Endothelial cell of umbilical vein (primary cell): ENCODE measurements around the gene GPR75. TPM values are rescaled to one million over a fixed set of nuclear protein-coding genes. Genes with fewer than 3 reads are reported as not detected.

Source experiments
- BruUV-seq: library from RNA; stranded (reverse); fragments of 400-500 nt; replicated peaks from 2 replicates; lab custom pipeline; 2021; lab: Mats Ljungman, UMichigan
- CTCF ChIA-PET: fragments of 300-600, 350-600 bp; sonication (Branson Sonifier 250); formaldehyde crosslinking; loops from one replicate; lab custom pipeline; 2021; ENCODE audit warnings: antibody characterized with exemption, inconsistent platforms; lab: Charles Lee
- POLR2A ChIA-PET: fragments of 300-600, 350-600 bp; sonication (Branson Sonifier 250); formaldehyde crosslinking; loops from one replicate; lab custom pipeline; 2021; ENCODE audit warnings: antibody characterized with exemption, inconsistent platforms; lab: Charles Lee
- DNase-seq: peaks from one replicate; pipeline ENCODE4 v3.0.0-alpha.2; 2011; ENCODE audit warnings: low read depth, low spot score
- FAIRE-seq: peaks from 2 replicates; lab custom pipeline; 2011; peaks lifted over from hg19 to GRCh38; lab: Jason Lieb, UNC
- H2AFZ ChIP-seq: 2 replicates; pipeline ENCODE4 v1.6.0; 2012; ENCODE audit warnings: low read depth, low read length, control low read depth, inconsistent platforms
- H3K27ac ChIP-seq: 2 replicates; pipeline ENCODE4 v1.5.1; 2011; ENCODE audit warnings: low read depth, mild to moderate bottlenecking, control low read depth, low read length, moderate library complexity; ENCODE audit not compliant: insufficient read depth
- H3K27me3 ChIP-seq, 2 experiments: 2 replicates each; pipeline versions ENCODE4 v1.6.0 to v1.6.1; 2011; ENCODE audit warnings: low read length in 2 of 2, mixed read lengths in 1 of 2; ENCODE audit not compliant: control insufficient read depth in 2 of 2, insufficient read depth in 2 of 2
- H3K36me3 ChIP-seq, 2 experiments: 2 replicates in 1 of 2; 3 replicates in 1 of 2; pipeline ENCODE4 v1.5.1; 2011; ENCODE audit warnings: low read length in 2 of 2, mild to moderate bottlenecking in 1 of 2, moderate library complexity in 1 of 2; ENCODE audit not compliant: control insufficient read depth in 2 of 2, insufficient read depth in 2 of 2; ENCODE audit errors: extremely low read depth in 1 of 2
- H3K4me1 ChIP-seq: 3 replicates; pipeline ENCODE4 v1.5.1; 2011; ENCODE audit warnings: mild to moderate bottlenecking, low read length; ENCODE audit not compliant: control insufficient read depth, insufficient read depth; ENCODE audit errors: extremely low read depth
- H3K4me2 ChIP-seq: 2 replicates; pipeline ENCODE4 v1.6.1; 2011; ENCODE audit warnings: low read length, control low read depth, mixed read lengths; ENCODE audit not compliant: insufficient read depth
- H3K4me3 ChIP-seq, 3 experiments: fragments of 200-600 bp in 1 of 3; sonication (generic), shearing (Covaris generic) in 1 of 3; replicated peaks in 1 of 3; 2 replicates each; pipeline ENCODE4 v1.5.1; 2011 to 2016; ENCODE audit warnings: control low read depth in 3 of 3, low read length in 3 of 3, mild to moderate bottlenecking in 2 of 3, inconsistent platforms in 1 of 3, low read depth in 1 of 3, moderate library complexity in 1 of 3; ENCODE audit not compliant: insufficient read depth in 1 of 3
- H3K79me2 ChIP-seq: 2 replicates; pipeline ENCODE4 v1.6.0; 2012; ENCODE audit warnings: low read length, inconsistent platforms; ENCODE audit not compliant: control insufficient read depth, insufficient read depth
- H3K9ac ChIP-seq: replicated peaks from 2 replicates; pipeline ENCODE3; 2011; ENCODE audit warnings: low read length, control low read depth; ENCODE audit not compliant: insufficient read depth; ENCODE audit errors: extremely low read depth
- H3K9me1 ChIP-seq: replicated peaks from 3 replicates; pipeline ENCODE4 v1.6.0; 2011; ENCODE audit warnings: mild to moderate bottlenecking, low read length; ENCODE audit not compliant: control insufficient read depth, insufficient read depth; ENCODE audit errors: extremely low read depth
- H3K9me3 ChIP-seq: replicated peaks from 2 replicates; pipeline ENCODE4 v1.5.1; 2012; ENCODE audit warnings: low read length, inconsistent platforms; ENCODE audit not compliant: control insufficient read depth, insufficient read depth
- H4K20me1 ChIP-seq: replicated peaks from 2 replicates; pipeline ENCODE3; 2011; ENCODE audit warnings: mild to moderate bottlenecking, low read length; ENCODE audit not compliant: control insufficient read depth, insufficient read depth; ENCODE audit errors: extremely low read depth
- EZH2 ChIP-seq: IDR thresholded peaks from 2 replicates; pipeline ENCODE4 v1.6.1; 2012; ENCODE audit warnings: borderline replicate concordance, low read depth, mild to moderate bottlenecking, moderate library complexity, low read length, inconsistent platforms; ENCODE audit not compliant: severe bottlenecking
- FOS ChIP-seq: IDR thresholded peaks from 2 replicates; pipeline ENCODE4 v1.6.1; 2011; ENCODE audit warnings: mild to moderate bottlenecking, low read length, moderate library complexity, borderline replicate concordance; ENCODE audit not compliant: insufficient read depth
- GATA2 ChIP-seq: IDR thresholded peaks from 2 replicates; pipeline ENCODE4 v1.7.0; 2011; ENCODE audit warnings: low read depth, mild to moderate bottlenecking, moderate library complexity, mixed read lengths, low read length; ENCODE audit not compliant: insufficient read length, insufficient read depth
- JUN ChIP-seq: IDR thresholded peaks from 2 replicates; pipeline ENCODE4 v1.6.1; 2011; ENCODE audit warnings: borderline replicate concordance, low read depth; ENCODE audit not compliant: insufficient read length, insufficient read depth
- MYC ChIP-seq: IDR thresholded peaks from one replicate; pipeline ENCODE4 v1.6.1; 2011; ENCODE audit warnings: mild to moderate bottlenecking, low read depth, low read length
- POLR2A ChIP-seq: IDR thresholded peaks from 2 replicates; pipeline ENCODE4 v1.6.1; 2012; ENCODE audit warnings: low read depth, mild to moderate bottlenecking, control low read depth, low read length
- POLR2AphosphoS5 ChIP-seq: IDR thresholded peaks from 2 replicates; pipeline ENCODE4 v1.6.1; 2012; ENCODE audit warnings: low read depth, mild to moderate bottlenecking, control low read depth, low read length, moderate library complexity; ENCODE audit not compliant: insufficient read depth
- dilution Hi-C: fragments of 300-500 bp; cut with MboI; formaldehyde crosslinking; loops from one replicate; pipeline ENCODE4 v1.15.0; 2019; ENCODE audit warnings: low sequenced_read_pairs; ENCODE audit not compliant: extremely low pct_ligation_motif_present
- intact Hi-C: fragments of 100-400 bp; cut with micrococcal nuclease; formaldehyde crosslinking; loops from one replicate; pipeline ENCODE4 v1.10.0; 2022
- polyA plus RNA-seq, 4 experiments: library from polyadenylated mRNA; depleted of rRNA in 3 of 4; stranded (reverse) in 3 of 4; unstranded in 1 of 4; fragments of >200 nt; gene quantifications; 2 replicates each; pipeline versions ENCODE4 v1.2.1 to v1.2.3, GENCODE V29; 2011 to 2012; ENCODE audit warnings: missing spikeins in 1 of 4
- total RNA-seq: library from RNA; stranded (reverse); gene quantifications from 2 replicates; pipeline ENCODE4 v1.2.3, GENCODE V29; 2021
- TF ChIP-seq, protein P1 (sequence below), 2 donors: IDR thresholded peaks; 1 replicate in 1 of 2; 2 replicates in 1 of 2; pipeline ENCODE4 v1.5.1; 2011; ENCODE audit warnings: low read length in 2 of 2, mild to moderate bottlenecking in 2 of 2, moderate library complexity in 2 of 2, control low read depth in 1 of 2, inconsistent platforms in 1 of 2, low read depth in 1 of 2; ENCODE audit not compliant: insufficient read depth in 1 of 2; ENCODE audit errors: extremely low read depth in 1 of 2
- TF ChIP-seq, protein P2 (sequence below): IDR thresholded peaks from 2 replicates; pipeline ENCODE4 v1.6.1; 2011; ENCODE audit not compliant: insufficient read depth, insufficient read length

The GPR75 gene
- total and polyA plus RNA-seq, 2 donors (not counting 3 experiments of a cell fraction or from before 2014, with no cell fraction given): 4.4 to 4.7 TPM

DNA sequence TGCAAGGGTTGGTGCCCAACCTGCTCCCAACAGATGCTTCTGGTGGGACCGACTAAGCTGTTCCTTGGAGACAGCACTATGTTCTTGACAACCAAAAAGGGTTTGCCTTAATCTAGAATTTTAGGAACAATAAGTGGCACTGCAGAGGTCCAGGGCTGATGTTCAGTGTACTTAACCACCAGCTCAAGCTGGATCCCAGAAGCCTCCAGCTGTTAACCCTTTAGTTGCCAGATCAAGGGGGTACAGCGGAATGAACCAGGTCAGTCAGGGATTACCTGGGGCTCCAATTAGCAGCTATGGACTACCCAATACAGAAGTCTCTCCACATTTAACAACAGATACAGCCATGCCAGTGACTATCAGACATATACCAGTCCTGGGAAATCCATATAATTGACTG is 3.5 kb downstream of the GPR75 start:
- CTCF ChIA-PET: no interaction called here
- dilution Hi-C loops: no loop called here

More for the DNA sequence above, 3.5 kb downstream of the GPR75 start:
- TF ChIP-seq EZH2 (no peak), JUN (no peak), MYC (no peak), GATA2 (no peak), POLR2AphosphoS5 (no peak), POLR2A (no peak), FOS (no peak)
- TF ChIP-seq, protein P1, sequence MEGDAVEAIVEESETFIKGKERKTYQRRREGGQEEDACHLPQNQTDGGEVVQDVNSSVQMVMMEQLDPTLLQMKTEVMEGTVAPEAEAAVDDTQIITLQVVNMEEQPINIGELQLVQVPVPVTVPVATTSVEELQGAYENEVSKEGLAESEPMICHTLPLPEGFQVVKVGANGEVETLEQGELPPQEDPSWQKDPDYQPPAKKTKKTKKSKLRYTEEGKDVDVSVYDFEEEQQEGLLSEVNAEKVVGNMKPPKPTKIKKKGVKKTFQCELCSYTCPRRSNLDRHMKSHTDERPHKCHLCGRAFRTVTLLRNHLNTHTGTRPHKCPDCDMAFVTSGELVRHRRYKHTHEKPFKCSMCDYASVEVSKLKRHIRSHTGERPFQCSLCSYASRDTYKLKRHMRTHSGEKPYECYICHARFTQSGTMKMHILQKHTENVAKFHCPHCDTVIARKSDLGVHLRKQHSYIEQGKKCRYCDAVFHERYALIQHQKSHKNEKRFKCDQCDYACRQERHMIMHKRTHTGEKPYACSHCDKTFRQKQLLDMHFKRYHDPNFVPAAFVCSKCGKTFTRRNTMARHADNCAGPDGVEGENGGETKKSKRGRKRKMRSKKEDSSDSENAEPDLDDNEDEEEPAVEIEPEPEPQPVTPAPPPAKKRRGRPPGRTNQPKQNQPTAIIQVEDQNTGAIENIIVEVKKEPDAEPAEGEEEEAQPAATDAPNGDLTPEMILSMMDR (IDR thresholded peaks at IDR 0.05; ENCODE audit: extremely low read depth in 1 of 2, insufficient read depth in 1 of 2, low read depth in 1 of 2, low read length in 2 of 2): no peak
- TF ChIP-seq, protein P2, sequence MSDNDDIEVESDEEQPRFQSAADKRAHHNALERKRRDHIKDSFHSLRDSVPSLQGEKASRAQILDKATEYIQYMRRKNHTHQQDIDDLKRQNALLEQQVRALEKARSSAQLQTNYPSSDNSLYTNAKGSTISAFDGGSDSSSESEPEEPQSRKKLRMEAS: no peak
- Histone ChIP-seq H4K20me1 (no peaks in the 10 kb centered on the region), H3K36me3 (peaks cover 6 to 7% of the 10 kb centered on the region in 2 experiments), H3K27me3 (no peaks in the 10 kb centered on the region), H2AFZ (no peak overlapping the region), H3K4me3 (no peak overlapping the region), H3K9me1 (no peaks in the 10 kb centered on the region), H3K9ac (no peak overlapping the region), H3K4me2 (no peak overlapping the region), H3K4me1 (no peaks in the 10 kb centered on the region), H3K27ac (no peak overlapping the region), H3K9me3 (no peaks in the 10 kb centered on the region), H3K79me2 (no peaks in the 10 kb centered on the region)
- intact Hi-C loops: no loop called here
- POLR2A ChIA-PET: no interaction called here
- BruUV-seq: no TSS peak
- FAIRE-seq (no peak), DNase-seq (no peak)
